HUES6 (cell line): ENCODE measurements around the gene SAP30BP.

ENCODE experiments used
- H3K27ac ChIP-seq: 2 replicates; pipeline ENCODE4 v1.7.0; 2013; ENCODE audit warnings: low read depth, mild to moderate bottlenecking, low read length, inconsistent platforms
- H3K27me3 ChIP-seq: 2 replicates; pipeline ENCODE4 v1.6.1; 2013; ENCODE audit warnings: low read length; ENCODE audit not compliant: control insufficient read depth, insufficient read depth
- H3K36me3 ChIP-seq: 2 replicates; pipeline ENCODE4 v1.6.1; 2013; ENCODE audit warnings: low read length; ENCODE audit not compliant: control insufficient read depth, insufficient read depth
- H3K4me1 ChIP-seq: 2 replicates; pipeline ENCODE4 v1.6.1; 2013; ENCODE audit warnings: low read length; ENCODE audit not compliant: control insufficient read depth, insufficient read depth
- H3K4me3 ChIP-seq: 2 replicates; pipeline ENCODE4 v1.5.1; 2013; ENCODE audit warnings: low read depth, low read length
- H3K9ac ChIP-seq: one replicate; pipeline ENCODE4 v1.6.1; 2013; ENCODE audit warnings: mild to moderate bottlenecking, low read length
- H3K9me3 ChIP-seq: 2 replicates; pipeline ENCODE4 v1.6.1; 2013; ENCODE audit warnings: low read depth, low read length; ENCODE audit not compliant: control insufficient read depth, insufficient read depth

SAP30BP gene

GRCh38 chr17:75733471-75733870, 66.3 kb downstream of the SAP30BP start:
- Histone ChIP-seq H3K27ac (no peak overlapping the region), H3K36me3 (no peaks in the 10 kb centered on the region), H3K27me3 (no peaks in the 10 kb centered on the region; the same call in 1 of the 2 replicates), H3K9ac (no peak overlapping the region), H3K4me1 (no peaks in the 10 kb centered on the region), H3K9me3 (no peaks in the 10 kb centered on the region), H3K4me3 (no peak overlapping the region)

GRCh38 chr17:75734674-75735294, 67.6 kb downstream of the SAP30BP start:
- Histone ChIP-seq H3K4me1 (no peaks in the 10 kb centered on the region), H3K9ac (no peak overlapping the region)

GRCh38 chr17:75736173-75736835, 69.2 kb downstream of the SAP30BP start:
- Histone ChIP-seq H3K36me3 (no peaks in the 10 kb centered on the region), H3K27me3 (no peaks in the 10 kb centered on the region; the same call in 1 of the 2 replicates), H3K4me1 (no peaks in the 10 kb centered on the region), H3K27ac (no peak overlapping the region), H3K9ac (no peak overlapping the region), H3K9me3 (no peaks in the 10 kb centered on the region), H3K4me3 (no peak overlapping the region)

More at GRCh38 chr17:75734674-75735294, 67.6 kb downstream of the SAP30BP start:
- no peaks in the 10 kb centered on the region; the same call in 1 of the 2 replicates for H3K27me3 ChIP-seq
- no peak overlapping the region for H3K27ac ChIP-seq
- no peaks in the 10 kb centered on the region for H3K36me3 ChIP-seq
- no peak overlapping the region for H3K4me3 ChIP-seq
- H3K9me3 ChIP-seq, result no peaks in the 10 kb centered on the region

DNA sequence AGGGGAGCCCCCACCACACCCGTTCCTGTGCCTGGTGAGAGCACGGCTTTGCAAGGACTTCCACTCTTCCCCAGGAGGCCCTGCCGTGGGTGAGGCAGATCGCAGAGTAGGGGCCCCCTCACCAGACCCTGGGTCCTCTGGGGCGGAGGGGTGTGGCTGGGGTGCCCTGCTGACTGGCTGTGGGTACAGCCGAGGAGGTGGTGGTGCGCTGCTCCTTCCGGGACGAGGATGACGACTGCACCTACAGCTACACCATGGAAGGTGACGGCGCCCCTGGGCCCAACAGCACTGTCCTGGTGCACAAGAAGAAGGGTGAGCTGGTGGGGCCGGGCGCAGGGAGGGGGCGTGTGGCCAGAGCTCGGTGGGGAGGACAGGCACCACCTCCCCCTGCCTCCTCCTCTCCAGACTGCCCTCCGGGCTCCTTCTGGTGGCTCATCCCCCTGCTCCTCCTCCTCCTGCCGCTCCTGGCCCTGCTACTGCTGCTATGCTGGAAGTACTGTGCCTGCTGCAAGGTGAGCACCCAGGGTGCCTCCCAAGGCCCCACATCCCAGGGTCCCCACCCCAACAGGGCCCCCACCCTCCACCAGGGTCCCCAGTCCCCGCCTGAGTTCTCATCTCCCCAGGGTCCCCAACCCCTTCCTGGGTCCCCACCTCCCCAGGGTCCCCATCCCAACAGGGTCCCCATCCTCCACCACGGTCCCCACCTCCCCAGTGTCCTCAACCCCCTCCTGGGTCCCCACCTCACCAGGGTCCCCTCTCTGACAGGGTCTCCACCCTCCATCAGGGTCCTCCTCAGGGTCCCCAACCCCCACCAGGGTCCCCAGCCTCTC, 70.2 kb downstream of the SAP30BP start:
- H3K27ac ChIP-seq, result no peak overlapping the region
- no peak overlapping the region for H3K4me3 ChIP-seq
- H3K36me3 ChIP-seq, result no peaks in the 10 kb centered on the region
- H3K9me3 ChIP-seq, result no peaks in the 10 kb centered on the region
- H3K27me3 ChIP-seq, result no peaks in the 10 kb centered on the region; the same call in 1 of the 2 replicates
- H3K4me1 ChIP-seq, result no peaks in the 10 kb centered on the region
- no peak overlapping the region for H3K9ac ChIP-seq

- H3K9me3 ChIP-seq, result no peaks in the 10 kb centered on the region
- no peak overlapping the region for H3K27ac ChIP-seq
- H3K27me3 ChIP-seq, result no peaks in the 10 kb centered on the region; the same call in 1 of the 2 replicates
- H3K9ac ChIP-seq, result no peak overlapping the region
- H3K36me3 ChIP-seq, result no peaks in the 10 kb centered on the region
- H3K4me3 ChIP-seq, result no peak overlapping the region
- H3K4me1 ChIP-seq, result no peaks in the 10 kb centered on the region
Observed at GRCh38 chr17:75738218-75738802, 71.2 kb downstream of the SAP30BP start.

DNA sequence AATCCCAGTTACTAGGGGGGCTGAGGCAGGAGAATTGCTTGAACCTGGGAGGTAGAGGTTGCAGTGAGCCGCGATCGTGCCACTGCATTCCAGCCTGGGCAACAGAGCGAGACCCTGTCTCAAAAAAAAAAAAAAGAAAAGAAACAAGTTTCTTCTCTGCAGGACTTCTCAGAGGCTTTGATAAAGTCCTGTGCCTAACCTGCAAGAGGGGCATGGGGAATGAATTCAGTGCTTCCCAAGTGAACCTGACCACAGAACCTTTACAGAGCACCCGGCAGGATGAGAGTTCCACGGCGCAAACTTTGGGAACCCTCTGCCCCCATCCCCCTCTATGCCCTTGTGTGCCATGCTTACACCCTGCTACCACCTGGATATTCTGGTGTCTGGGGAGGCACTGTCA, 72.0 kb downstream of the SAP30BP start:
- H3K27ac ChIP-seq, result no peak overlapping the region
- no peaks in the 10 kb centered on the region; the same call in 1 of the 2 replicates for H3K27me3 ChIP-seq
- no peak overlapping the region for H3K9ac ChIP-seq
- no peaks in the 10 kb centered on the region for H3K4me1 ChIP-seq
- H3K36me3 ChIP-seq, result no peaks in the 10 kb centered on the region
- H3K9me3 ChIP-seq, result no peaks in the 10 kb centered on the region
- no peak overlapping the region for H3K4me3 ChIP-seq

- no peaks in the 10 kb centered on the region for H3K4me1 ChIP-seq
- H3K4me3 ChIP-seq, result no peak overlapping the region
- no peak overlapping the region for H3K9ac ChIP-seq
- H3K9me3 ChIP-seq, result no peaks in the 10 kb centered on the region
- no peak overlapping the region for H3K27ac ChIP-seq
- H3K27me3 ChIP-seq, result no peaks in the 10 kb centered on the region; the same call in 1 of the 2 replicates
- H3K36me3 ChIP-seq, result no peaks in the 10 kb centered on the region
Observed at GRCh38 chr17:75739801-75740200, 72.7 kb downstream of the SAP30BP start.

- no peaks in the 10 kb centered on the region; the same call in 1 of the 2 replicates for H3K27me3 ChIP-seq
- H3K36me3 ChIP-seq, result no peaks in the 10 kb centered on the region
- no peak overlapping the region for H3K4me3 ChIP-seq
- H3K27ac ChIP-seq, result no peak overlapping the region
- H3K9ac ChIP-seq, result no peak overlapping the region
- no peaks in the 10 kb centered on the region for H3K4me1 ChIP-seq
- H3K9me3 ChIP-seq, result no peaks in the 10 kb centered on the region
Observed at GRCh38 chr17:75740215-75740614, 73.1 kb downstream of the SAP30BP start.

- Histone ChIP-seq H3K4me1 (no peaks in the 10 kb centered on the region), H3K4me3 (no peak overlapping the region), H3K27me3 (no peaks in the 10 kb centered on the region; the same call in 1 of the 2 replicates), H3K9ac (no peak overlapping the region), H3K9me3 (no peaks in the 10 kb centered on the region), H3K27ac (no peak overlapping the region), H3K36me3 (no peaks in the 10 kb centered on the region)
Observed at GRCh38 chr17:75740631-75741077, 73.5 kb downstream of the SAP30BP start.

- Histone ChIP-seq H3K4me1 (no peaks in the 10 kb centered on the region), H3K4me3 (no peak overlapping the region), H3K27ac (no peak overlapping the region), H3K9ac (no peak overlapping the region), H3K27me3 (no peaks in the 10 kb centered on the region), H3K9me3 (no peaks in the 10 kb centered on the region), H3K36me3 (no peaks in the 10 kb centered on the region)
Observed at GRCh38 chr17:75742337-75742736, 75.2 kb downstream of the SAP30BP start.
